Measurements from ENCODE around the gene PCDH7.

DNA sequence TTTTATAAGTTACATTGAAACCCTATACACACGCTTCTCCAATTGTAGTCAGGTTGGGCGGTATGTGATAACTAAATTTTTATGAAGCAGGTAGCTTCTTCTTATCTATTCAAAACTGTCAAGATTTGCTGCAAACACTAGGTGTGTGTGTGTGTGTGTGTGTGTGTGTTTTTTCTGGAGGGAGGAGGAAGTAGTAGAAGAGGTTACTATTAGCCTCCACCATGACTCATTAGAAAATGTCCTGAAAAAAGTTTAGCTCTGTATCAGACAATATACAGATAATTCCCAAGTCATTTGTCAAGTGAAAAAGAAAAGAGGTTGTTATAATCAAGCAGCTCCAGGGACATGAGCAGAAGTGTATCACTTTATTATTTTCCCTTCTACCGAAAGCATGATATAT is 33.9 kb downstream of the PCDH7 start:
- TF ChIP-seq, protein P1, sequence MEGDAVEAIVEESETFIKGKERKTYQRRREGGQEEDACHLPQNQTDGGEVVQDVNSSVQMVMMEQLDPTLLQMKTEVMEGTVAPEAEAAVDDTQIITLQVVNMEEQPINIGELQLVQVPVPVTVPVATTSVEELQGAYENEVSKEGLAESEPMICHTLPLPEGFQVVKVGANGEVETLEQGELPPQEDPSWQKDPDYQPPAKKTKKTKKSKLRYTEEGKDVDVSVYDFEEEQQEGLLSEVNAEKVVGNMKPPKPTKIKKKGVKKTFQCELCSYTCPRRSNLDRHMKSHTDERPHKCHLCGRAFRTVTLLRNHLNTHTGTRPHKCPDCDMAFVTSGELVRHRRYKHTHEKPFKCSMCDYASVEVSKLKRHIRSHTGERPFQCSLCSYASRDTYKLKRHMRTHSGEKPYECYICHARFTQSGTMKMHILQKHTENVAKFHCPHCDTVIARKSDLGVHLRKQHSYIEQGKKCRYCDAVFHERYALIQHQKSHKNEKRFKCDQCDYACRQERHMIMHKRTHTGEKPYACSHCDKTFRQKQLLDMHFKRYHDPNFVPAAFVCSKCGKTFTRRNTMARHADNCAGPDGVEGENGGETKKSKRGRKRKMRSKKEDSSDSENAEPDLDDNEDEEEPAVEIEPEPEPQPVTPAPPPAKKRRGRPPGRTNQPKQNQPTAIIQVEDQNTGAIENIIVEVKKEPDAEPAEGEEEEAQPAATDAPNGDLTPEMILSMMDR (conservative IDR thresholded peaks at IDR 0.05), result no peak
- TF ChIP-seq EZH2 (IDR thresholded peaks at IDR 0.05; ENCODE audit: low read depth), result no peak
